HG02981 (cell line): ENCODE results near the gene RPP30.
A peak's percentile ranks its signal among the peaks of the same experiment; 100 is the strongest.
"Not testable (repeated sequence)": the region's sequence is repeated elsewhere in the genome, so short reads cannot be mapped to it uniquely, and the experiment has no call there.

Experiments
- ATAC-seq: cut with Tn5 transposase; IDR thresholded peaks from one replicate; pipeline ENCODE4 v1.9.1; 2021; ENCODE audit warnings: mild to moderate bottlenecking, moderate library complexity; ENCODE audit not compliant: unreplicated experiment

The RPP30 gene

GRCh38 chr10:90866050-90866598 lies 5.7 kb upstream of the RPP30 start:
- no peak for ATAC-seq

- peak; percentile 46 for ATAC-seq
Measured at GRCh38 chr10:90871279-90871765, 452 bp upstream of the RPP30 start.

- peak; percentile 3 for ATAC-seq
Measured at GRCh38 chr10:90872648-90873020, 860 bp downstream of the RPP30 start.

- no peak for ATAC-seq
Measured at GRCh38 chr10:90879062-90879461, 7.3 kb downstream of the RPP30 start.

GRCh38 chr10:90880059-90880719 lies 8.4 kb downstream of the RPP30 start:
- ATAC-seq: not testable (repeated sequence)

GRCh38 chr10:90884431-90884830 lies 12.7 kb downstream of the RPP30 start:
- ATAC-seq: no peak

GRCh38 chr10:90885176-90885575 lies 13.4 kb downstream of the RPP30 start:
- no peak for ATAC-seq

- ATAC-seq: no peak
Measured at GRCh38 chr10:90887555-90887954, 15.8 kb downstream of the RPP30 start.

- ATAC-seq: no peak
Measured at GRCh38 chr10:90888387-90888786, 16.6 kb downstream of the RPP30 start.

GRCh38 chr10:90889636-90890035 lies 17.9 kb downstream of the RPP30 start:
- ATAC-seq: no peak

- no peak for ATAC-seq
Measured at GRCh38 chr10:90890347-90890746, 18.6 kb downstream of the RPP30 start.

- no peak for ATAC-seq
Measured at GRCh38 chr10:90893190-90893589, 21.4 kb downstream of the RPP30 start.

GRCh38 chr10:90896916-90897315 lies 25.1 kb downstream of the RPP30 start:
- ATAC-seq: not testable (repeated sequence)

GRCh38 chr10:90905925-90906324 lies 34.2 kb downstream of the RPP30 start:
- ATAC-seq: no peak

- no peak for ATAC-seq
Measured at GRCh38 chr10:90906596-90906995, 34.8 kb downstream of the RPP30 start.

GRCh38 chr10:90911133-90912051 lies 39.6 kb downstream of the RPP30 start:
- peak; percentile 65 for ATAC-seq

- no peak for ATAC-seq
Measured at GRCh38 chr10:90912174-90912573, 40.4 kb downstream of the RPP30 start.

GRCh38 chr10:90912854-90913479 lies 41.2 kb downstream of the RPP30 start:
- no peak for ATAC-seq

- ATAC-seq: no peak
Measured at GRCh38 chr10:90913774-90914420, 42.1 kb downstream of the RPP30 start.

GRCh38 chr10:90914992-90915765 lies 43.4 kb downstream of the RPP30 start:
- ATAC-seq: no peak
